ENCODE measurements around the gene KCTD16. TPM values are rescaled to one million over a fixed set of nuclear protein-coding genes. Genes with fewer than 3 reads are reported as not detected.

The KCTD16 gene
- total RNA-seq, 4 donors from 2014 or later, result not detected

DNA sequence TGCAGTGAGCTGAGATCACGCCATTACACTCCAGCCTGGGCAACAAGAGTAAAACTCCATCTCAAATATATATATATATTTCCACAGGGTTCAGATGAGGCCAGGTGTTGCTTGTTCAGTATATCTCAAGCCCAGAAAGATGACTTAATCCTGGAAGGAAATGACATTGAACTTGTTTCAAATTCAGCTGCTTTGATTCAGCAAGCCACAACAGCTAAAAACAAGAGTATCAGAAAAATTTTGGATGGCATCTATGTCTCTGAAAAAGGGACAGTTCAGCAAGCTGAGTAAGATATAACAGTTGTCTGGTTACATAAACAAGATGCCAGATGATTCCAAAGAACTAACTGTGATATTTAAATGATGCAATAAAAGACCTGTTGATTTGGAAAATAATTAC lies 352.0 kb downstream of the KCTD16 start:
- 43% methylated on average over 1 of the region's 1 CpG; no CpG with 5 or more reads in 1 of the 2 donors for WGBS, 2 donors

DNA sequence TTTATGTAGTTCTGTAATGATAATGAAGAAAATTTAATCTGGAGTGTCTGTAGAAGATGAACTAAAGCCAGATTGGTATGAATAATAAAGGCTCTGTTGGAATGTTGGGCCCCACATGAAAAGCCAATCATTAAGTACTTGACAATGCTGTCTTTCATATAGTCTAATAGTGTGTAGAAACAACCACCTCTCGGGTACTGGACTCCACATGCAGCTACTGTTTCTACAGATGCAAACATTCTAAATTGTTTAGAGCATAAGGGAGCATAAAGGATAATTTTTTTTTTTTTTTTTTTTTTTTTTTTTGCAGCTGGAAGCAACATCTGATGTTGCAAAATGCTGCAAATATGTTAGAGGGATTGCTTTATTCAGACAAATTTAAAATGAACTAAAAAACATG lies 354.3 kb downstream of the KCTD16 start:
- H3K9me3 ChIP-seq, result no peaks in the 10 kb centered on the region
- 22 to 27% methylated on average over 1 of the region's 1 CpG for WGBS, 2 donors
- no peak for DNase-seq
- no peak for TF ChIP-seq POLR2A (IDR thresholded peaks at IDR 0.05)
- TF ChIP-seq, protein P1, sequence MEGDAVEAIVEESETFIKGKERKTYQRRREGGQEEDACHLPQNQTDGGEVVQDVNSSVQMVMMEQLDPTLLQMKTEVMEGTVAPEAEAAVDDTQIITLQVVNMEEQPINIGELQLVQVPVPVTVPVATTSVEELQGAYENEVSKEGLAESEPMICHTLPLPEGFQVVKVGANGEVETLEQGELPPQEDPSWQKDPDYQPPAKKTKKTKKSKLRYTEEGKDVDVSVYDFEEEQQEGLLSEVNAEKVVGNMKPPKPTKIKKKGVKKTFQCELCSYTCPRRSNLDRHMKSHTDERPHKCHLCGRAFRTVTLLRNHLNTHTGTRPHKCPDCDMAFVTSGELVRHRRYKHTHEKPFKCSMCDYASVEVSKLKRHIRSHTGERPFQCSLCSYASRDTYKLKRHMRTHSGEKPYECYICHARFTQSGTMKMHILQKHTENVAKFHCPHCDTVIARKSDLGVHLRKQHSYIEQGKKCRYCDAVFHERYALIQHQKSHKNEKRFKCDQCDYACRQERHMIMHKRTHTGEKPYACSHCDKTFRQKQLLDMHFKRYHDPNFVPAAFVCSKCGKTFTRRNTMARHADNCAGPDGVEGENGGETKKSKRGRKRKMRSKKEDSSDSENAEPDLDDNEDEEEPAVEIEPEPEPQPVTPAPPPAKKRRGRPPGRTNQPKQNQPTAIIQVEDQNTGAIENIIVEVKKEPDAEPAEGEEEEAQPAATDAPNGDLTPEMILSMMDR (IDR thresholded peaks at IDR 0.05), result no peak
- H3K27ac ChIP-seq, result no peak overlapping the region
- intact Hi-C loops (cut with DNase I), result no loop called here
- no peaks in the 10 kb centered on the region for H3K36me3 ChIP-seq
- H3K4me3 ChIP-seq, result no peak overlapping the region
- no peaks in the 10 kb centered on the region for H3K27me3 ChIP-seq
- no peaks in the 10 kb centered on the region for H3K4me1 ChIP-seq

More for the DNA sequence above, 352.0 kb downstream of the KCTD16 start:
- no peaks in the 10 kb centered on the region for H3K9me3 ChIP-seq
- H3K27ac ChIP-seq, result no peak overlapping the region
- no peak overlapping the region for H3K4me3 ChIP-seq
- no peaks in the 10 kb centered on the region for H3K27me3 ChIP-seq
- no peaks in the 10 kb centered on the region for H3K36me3 ChIP-seq
- DNase-seq, result no peak
- intact Hi-C loops (cut with DNase I), result no loop called here
- H3K4me1 ChIP-seq, result no peaks in the 10 kb centered on the region
- TF ChIP-seq POLR2A (IDR thresholded peaks at IDR 0.05), result no peak
- TF ChIP-seq, protein P1 (IDR thresholded peaks at IDR 0.05), result no peak

DNA sequence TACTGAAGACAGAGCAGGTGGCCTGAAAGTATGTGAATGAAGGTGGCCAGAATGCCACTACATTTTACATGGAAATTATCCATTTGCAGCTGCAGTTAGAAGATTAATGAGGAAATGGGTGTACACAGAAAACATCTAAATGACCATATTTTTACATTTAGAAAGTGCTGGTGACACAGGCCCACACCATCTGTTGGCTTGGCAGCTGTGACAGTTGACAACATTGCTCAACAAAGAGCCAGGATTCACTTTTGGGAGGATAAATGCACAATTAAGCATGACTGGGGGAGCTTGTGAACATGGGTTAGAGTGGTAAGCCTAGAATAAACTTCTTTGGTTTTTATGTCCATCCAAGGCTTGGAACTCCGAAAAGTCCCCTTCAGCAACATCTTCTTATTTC lies 360.5 kb downstream of the KCTD16 start:
- WGBS, 2 donors, result 65 to 67% methylated on average over 1 of the region's 1 CpG
- intact Hi-C loops (cut with DNase I), result no loop called here
- Histone ChIP-seq H3K4me1 (no peaks in the 10 kb centered on the region), H3K27me3 (no peaks in the 10 kb centered on the region), H3K9me3 (no peaks in the 10 kb centered on the region), H3K27ac (no peak overlapping the region), H3K4me3 (no peak overlapping the region), H3K36me3 (no peaks in the 10 kb centered on the region)
- DNase-seq, result no peak
- TF ChIP-seq POLR2A (IDR thresholded peaks at IDR 0.05), result no peak
- TF ChIP-seq, protein P1 (IDR thresholded peaks at IDR 0.05), result no peak

Small RNA genes lying within 50 kb of the gene (small RNA-seq; reads per million reads assigned to genes)
- gene CKS1BP5 (0 reads per million in 4 donors), gene RN7SL87P (0 to 0.07 (median 0) reads per million in 4 donors)

Other genes with a start within 250 kb of the KCTD16 start
- 10 to 100 TPM; 29.4 to 49.7 (median 37.8) TPM for gene YIPF5, start 214 bp upstream of the KCTD16 start, total RNA-seq